GM21526 (cell line): ENCODE results near the gene MAPKAPK2.
A peak's percentile ranks its signal among the peaks of the same experiment; 100 is the strongest.

ENCODE experiments used
- ATAC-seq: cut with Tn5 transposase; IDR thresholded peaks from one replicate; pipeline ENCODE4 v1.9.1; 2021; ENCODE audit warnings: moderate library complexity; ENCODE audit not compliant: unreplicated experiment, low FRiP score

The MAPKAPK2 gene

DNA sequence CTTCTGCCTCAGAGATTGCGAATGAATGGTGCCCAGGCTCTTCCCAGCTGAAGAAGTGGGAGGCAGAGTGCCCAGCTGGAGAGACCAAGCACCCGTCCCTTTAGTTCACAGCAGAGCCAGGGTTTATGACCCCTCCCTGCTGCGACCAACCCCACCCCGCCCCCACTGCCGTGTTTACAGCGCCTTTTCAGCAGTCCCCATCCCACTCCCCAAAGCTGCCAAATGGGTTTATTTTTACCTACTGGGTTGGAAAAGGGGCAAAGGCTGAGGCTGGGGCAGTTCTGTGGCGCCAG is 25.8 kb upstream of the MAPKAPK2 start:
- ATAC-seq = no peak

DNA sequence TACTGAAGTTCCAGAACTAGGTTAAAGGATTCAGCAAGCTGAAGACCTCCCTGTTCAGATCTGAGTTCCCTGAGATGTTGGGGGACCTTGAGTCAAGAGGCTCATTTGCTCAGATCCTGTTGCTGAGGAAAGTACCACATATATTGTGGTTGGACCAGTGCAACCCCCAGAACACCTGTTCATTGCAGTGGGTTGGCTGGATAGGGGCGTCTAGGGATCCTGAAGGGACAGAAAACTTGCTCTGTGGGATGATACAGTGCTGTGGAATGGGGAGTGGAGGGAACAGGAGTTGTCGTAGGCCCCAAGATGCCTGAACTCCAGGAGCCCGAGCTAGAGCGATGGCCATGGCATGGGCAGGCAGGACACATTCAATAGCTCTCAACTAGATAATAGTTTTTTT is 24.6 kb upstream of the MAPKAPK2 start:
- no peak for ATAC-seq

- ATAC-seq = no peak
Measured at GRCh38 chr1:206661161-206661820, 23.4 kb upstream of the MAPKAPK2 start.

- ATAC-seq = no peak
Measured at GRCh38 chr1:206662396-206663092, 22.2 kb upstream of the MAPKAPK2 start.

GRCh38 chr1:206663362-206663761 is 21.3 kb upstream of the MAPKAPK2 start:
- ATAC-seq = no peak

DNA sequence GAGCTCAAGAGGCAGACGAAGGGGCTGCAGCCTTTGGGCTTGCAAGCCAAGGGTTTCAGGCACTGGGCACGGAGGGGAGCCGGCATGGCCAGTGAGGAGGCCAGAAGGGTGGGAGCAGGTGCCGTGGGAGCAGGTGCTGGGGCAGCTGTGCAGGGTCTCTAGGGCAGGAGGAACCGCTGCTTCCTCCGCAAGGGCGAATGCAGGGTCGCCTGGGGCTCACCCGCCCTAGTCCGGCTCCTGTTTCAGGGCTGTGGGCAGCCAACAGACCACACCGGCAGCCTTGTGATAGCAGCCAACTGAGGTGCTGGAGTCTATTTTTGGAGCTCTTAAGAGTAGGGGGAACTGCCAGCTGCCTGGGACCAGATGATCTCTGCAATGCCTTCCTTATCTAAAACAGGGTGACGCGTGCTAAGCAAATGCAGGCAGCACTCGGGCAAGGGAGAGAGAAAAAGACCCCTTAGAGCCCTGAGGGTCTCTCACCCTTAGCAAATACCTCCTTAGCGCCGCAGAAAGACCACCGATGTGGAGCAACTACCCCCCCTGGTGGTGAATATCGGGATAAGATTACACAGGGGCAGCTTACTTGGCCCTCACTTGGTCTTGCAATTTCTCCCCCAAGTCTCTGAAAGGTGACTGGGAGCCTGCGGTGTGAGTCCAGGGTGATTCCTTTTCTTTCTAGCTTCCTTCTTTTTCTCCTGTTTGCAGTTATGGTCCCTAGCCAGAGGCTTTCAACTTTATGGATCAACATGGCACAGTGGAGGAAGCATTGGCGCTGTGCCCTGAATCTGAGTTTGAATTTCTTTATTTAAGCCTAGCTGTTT is 20.7 kb upstream of the MAPKAPK2 start:
- ATAC-seq = no peak

DNA sequence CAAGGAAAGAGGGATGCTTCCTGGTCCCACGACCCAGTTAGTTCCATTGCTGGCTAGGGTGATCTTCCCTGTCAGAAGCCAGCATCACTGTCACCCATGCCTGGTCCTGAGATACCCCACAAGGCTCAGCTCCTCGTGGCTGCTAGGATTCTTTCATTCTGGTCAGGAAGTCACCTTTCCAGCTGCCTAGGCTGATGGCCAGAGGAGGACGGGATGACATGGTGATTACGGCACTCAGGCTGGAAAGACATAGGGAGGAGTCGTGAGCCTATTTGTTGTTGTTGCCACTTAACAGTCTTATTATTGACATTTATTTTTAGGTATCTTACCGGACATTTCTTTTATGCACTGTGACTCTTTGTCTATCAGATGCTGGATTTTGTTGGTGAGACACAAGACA is 20.0 kb upstream of the MAPKAPK2 start:
- no peak for ATAC-seq

DNA sequence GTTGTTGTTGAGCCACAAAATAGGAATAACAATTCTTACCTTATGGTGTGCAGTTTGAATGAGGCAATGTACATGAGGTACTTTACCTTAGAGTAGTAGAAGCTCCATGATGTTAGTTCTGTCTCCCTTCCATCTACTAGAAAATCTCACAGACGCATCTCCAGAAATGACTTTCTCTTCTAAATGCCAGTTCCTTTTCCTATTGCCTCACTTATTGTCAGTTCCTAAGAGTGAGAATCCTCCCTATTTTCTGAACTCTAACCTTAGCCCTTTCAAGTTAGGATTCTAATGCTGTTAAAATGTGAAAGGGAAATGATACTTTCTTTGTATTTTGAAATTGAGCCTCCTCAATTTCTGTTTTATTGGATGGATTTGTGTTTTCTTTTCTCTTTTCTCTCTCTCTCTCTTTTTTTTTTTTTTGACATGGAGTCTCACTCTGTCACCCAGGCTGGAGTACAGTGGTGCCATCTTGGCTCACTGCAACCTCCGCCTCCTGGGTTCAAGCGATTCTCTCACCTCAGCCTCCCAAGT is 18.6 kb upstream of the MAPKAPK2 start:
- no peak for ATAC-seq

DNA sequence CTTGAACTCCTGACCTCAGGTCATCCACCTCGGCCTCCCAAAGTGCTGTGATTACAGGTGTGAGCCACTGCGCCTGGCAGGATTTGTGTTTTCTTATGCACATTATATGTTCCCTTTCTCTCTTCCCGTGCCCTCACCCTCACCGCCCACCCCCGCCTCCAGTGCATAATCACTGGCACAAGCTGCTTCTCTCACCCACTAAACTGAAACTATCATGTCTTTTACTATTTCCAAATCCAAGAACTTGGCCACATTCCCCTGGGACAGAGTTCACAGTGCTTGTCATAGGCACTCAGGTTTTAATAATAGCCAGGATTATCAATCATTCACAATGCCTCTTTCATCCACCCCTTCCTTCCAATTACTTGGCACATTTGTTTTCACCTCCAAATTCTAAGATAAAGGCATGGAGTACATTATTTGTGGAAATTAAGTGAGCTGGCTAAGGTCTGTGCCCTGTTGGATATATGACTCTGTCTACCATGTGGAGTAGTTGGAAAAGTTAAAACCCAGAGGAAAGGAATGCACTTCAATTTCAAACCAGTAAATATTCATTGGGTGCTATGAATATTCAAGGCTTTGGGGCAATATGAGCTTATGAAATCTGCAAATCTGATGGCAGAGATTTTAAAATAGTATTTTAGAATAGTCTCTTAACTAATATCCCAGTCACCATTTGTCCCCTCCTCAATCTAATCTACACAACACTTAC is 17.6 kb upstream of the MAPKAPK2 start:
- no peak for ATAC-seq

DNA sequence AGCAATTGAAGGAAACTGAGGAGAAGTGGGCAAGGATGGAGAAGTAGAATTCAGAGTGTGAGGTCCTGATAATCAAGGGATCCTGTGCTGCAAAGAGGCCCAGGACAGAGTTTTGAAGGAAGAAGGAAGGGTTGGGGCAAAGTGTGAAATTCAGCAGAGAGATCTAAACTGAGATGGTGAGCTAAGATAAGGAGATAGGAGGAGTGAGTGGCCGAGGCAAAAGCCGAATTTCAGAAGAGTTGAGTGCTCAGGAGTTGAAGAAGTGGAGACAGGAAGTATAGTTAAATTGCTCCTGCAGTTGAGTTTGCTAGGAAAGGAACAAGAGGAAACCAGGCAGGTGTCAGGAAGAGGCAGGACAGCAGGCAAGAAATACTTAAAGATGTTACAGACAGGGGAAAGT is 16.4 kb upstream of the MAPKAPK2 start:
- ATAC-seq = no peak

DNA sequence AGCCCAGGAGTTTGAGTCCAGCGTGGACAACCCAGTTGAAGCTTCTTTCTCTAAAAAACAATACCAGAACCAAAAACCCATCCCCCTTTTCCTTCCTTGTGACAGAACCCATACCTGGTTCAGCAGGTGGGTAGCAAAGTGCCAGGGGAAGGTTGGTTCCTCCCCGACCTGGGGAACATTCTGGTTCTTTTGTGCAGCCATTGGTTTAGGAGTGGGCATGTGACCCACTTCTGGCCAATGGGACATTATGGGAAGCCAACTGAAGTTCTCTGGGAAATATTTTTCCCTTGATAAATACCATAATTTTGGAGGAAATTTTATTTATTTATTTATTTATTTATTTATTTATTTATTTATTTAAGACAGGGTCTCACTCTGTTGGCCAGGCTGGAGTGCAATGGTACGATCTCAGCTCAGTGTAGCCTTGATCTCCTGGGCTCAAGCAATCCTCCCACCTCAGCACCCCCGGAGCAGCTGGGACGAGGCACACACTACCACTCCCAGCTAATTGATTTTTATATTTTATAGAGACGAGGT is 15.8 kb upstream of the MAPKAPK2 start:
- ATAC-seq = no peak

DNA sequence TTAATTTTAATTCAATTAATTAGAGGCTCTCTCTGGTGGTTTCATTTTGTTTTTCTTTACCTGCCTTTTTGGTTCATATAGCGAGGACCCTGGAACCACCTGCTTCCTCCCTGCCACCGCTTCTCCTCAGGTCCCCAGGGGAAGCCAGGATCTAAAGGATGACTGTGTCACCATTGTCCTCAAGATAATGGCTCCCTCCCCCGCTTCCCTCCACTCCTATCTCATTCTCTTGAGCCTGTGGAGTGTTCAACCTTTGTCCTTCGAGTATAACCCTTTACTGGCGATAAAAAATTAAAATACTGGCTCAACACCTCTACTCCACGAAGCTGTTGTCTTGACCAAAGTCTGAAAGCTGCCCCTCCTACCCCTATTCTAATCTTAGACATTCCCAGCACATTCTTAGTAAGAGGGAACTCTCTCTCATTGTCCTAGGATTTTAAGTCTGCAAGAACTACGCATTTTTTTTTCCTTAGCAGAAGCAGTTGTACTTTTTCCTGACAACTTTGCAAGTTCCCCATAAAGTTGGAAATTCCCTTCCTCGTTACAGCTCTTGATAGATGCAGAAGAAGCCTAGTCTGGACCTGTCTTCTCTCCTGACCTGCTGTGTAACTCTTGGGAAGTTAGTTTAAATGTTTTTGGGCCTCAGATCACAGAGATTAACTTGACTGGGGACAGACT is 12.6 kb upstream of the MAPKAPK2 start:
- ATAC-seq = no peak

GRCh38 chr1:206672844-206673758 is 11.6 kb upstream of the MAPKAPK2 start:
- no peak for ATAC-seq

DNA sequence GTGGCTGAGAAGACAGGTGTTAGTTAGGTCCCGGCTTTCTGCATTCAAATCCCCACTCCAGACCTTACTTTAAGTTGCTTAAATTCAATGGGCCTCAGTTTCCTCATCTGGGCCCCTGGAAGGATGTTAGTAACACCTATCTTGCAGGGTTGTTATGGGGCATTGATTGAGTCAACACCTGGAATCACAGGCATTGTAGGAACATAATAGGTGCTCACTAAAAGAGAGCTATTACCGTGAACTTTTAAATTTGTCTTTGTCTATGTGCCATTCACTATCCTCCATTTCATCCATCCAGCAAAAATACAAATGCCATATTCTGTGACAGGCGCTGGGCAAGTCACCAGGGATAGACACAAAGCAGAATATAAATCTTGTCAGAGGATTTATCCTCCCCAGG is 10.5 kb upstream of the MAPKAPK2 start:
- ATAC-seq = no peak

DNA sequence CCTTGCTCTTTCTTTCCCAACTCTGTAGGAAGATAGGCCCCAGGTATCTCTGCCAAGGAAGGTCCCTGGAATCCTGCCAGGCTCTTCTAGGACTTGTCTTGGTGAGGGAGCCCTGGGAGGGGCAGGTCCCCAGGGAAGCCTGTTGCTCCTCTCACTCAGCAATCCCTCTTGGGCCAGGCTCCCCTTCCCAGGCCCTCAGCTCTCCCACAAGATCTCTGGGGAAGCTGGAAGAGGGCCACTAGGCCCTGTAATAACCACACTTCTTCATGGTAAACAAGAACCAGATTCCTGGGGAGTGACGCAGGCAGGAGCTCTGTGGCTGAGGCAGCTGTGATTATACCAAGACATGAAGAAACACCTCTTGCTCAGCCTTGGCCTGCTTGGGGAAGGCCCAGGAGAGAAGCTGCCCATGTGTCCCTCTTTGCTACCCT is 9.9 kb upstream of the MAPKAPK2 start:
- no peak for ATAC-seq

DNA sequence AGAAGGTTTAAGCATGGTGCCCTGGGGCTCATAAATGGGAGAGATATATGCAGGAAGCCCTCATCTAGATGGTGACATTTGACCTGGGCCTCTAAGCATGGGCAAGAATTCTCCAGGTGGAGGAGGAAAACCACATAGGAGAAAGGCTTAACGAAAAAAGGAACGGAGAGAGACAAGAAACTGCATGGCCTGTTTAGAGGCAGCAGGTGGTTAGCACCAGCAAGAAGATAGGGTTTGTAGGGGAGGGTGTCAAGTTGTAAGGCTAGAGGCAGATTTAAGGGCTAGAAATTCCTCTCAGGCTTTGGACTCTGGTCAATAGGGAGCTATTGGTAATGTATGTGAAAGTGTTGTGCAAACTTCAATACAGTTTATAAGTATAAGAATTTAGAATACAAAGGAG is 8.2 kb upstream of the MAPKAPK2 start:
- no peak for ATAC-seq

DNA sequence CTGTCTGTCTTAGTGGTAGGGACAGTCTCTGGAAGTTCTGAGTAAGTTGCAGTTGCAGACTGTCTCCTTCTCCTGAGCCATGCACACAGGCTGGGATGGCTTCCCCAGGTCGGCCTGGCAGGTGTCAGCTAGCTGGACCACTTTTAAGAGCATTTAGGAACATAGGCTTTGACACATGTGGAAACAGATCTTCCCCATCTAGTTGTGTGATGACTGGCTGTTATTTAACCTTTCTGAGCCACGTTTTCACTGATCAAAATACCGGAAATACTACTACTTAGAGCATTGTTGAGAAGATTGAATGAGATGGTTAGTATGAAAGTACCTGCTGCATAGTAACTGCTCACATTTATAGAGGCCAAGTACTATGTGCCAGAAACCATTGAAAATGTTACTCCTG is 6.2 kb upstream of the MAPKAPK2 start:
- no peak for ATAC-seq

GRCh38 chr1:206679738-206680211 is 4.9 kb upstream of the MAPKAPK2 start:
- ATAC-seq = peak; percentile 73

DNA sequence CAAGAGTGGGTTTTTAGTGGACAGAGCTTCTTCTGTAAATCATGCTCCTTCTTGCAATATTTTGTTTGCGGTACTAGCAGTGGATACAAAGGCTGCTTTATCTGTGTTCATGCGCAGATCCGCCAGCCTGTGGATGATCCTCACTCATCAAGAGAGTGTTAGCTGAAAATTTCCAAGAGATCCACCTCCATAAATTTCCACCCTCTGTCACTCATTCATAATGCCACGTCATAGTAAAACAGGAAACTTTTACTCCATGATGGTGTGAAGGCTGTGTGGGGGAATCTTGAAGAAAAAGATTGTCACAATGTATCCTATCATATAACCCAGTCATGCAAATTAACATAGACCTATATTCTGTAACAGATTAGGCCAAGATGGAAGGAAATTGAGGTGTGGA is 4.4 kb upstream of the MAPKAPK2 start:
- ATAC-seq = no peak
